Glutamatergic neuron (in vitro differentiated cells): ENCODE data around the gene KRTAP9-9. TPM values are rescaled to one million over a fixed set of nuclear protein-coding genes. Genes with fewer than 3 reads are reported as not detected.
"Not testable (repeated sequence)": the region's sequence is repeated elsewhere in the genome, so short reads cannot be mapped to it uniquely, and the experiment has no call there.

Source experiments
- DNase-seq: peaks from one replicate; pipeline ENCODE4 v3.0.0; 2022
- H3K27ac Mint-ChIP-seq: one replicate; pipeline ENCODE4 v1.8.0; 2020; ENCODE audit warnings: mild to moderate bottlenecking, mixed read lengths, inconsistent platforms; ENCODE audit not compliant: unreplicated experiment
- H3K27me3 Mint-ChIP-seq: one replicate; pipeline ENCODE4 v1.8.0; 2020; ENCODE audit warnings: mild to moderate bottlenecking, moderate library complexity, mixed read lengths, inconsistent platforms; ENCODE audit not compliant: unreplicated experiment
- H3K36me3 Mint-ChIP-seq: one replicate; pipeline ENCODE4 v1.8.0; 2020; ENCODE audit warnings: mild to moderate bottlenecking, mixed read lengths, inconsistent platforms; ENCODE audit not compliant: unreplicated experiment
- H3K4me1 Mint-ChIP-seq: one replicate; pipeline ENCODE4 v1.8.0; 2020; ENCODE audit warnings: mild to moderate bottlenecking, low read depth, mixed read lengths, inconsistent platforms; ENCODE audit not compliant: unreplicated experiment
- H3K4me3 Mint-ChIP-seq: one replicate; pipeline ENCODE4 v1.8.0; 2020; ENCODE audit warnings: mild to moderate bottlenecking, mixed read lengths, inconsistent platforms; ENCODE audit not compliant: unreplicated experiment
- H3K9me3 Mint-ChIP-seq: one replicate; pipeline ENCODE4 v1.8.0; 2020; ENCODE audit warnings: mild to moderate bottlenecking, moderate library complexity, mixed read lengths, inconsistent platforms; ENCODE audit not compliant: unreplicated experiment
- total RNA-seq: library from RNA; stranded (reverse); fragmentation: NEBNext Ultra II Directional; extraction: Animal tissue kit (Norgen Biotek cat#: 25700); gene quantifications from one replicate; pipeline ENCODE4 v1.2.1, GENCODE V29; 2021; ENCODE audit not compliant: unreplicated experiment
- TF ChIP-seq, protein P1 (sequence below): fragments of 200-600 bp; sonication (generic); IDR thresholded peaks from one replicate; pipeline ENCODE4 v1.5.0; 2021; ENCODE audit not compliant: partially characterized antibody, unreplicated experiment

The KRTAP9-9 gene
- total RNA-seq, 1 donor from 2014 or later: not detected

DNA sequence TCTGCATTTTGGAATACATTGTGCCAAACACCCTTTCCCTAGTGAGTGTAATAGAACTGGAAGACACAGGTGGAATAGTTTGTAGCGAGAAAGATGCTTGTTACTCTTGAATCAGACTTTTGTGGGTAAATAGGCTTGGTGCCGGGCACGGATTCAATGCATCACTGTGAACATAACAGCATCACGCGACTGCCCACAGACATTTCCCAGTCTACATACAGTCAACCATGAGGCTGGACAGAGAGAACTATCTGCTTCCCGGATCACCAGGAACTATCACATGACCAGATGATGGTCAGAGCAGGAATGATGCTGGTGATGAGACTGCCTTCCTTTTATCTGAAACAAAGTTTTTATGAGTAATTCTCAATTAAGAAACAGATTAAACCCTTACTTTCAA lies 29.1 kb upstream of the KRTAP9-9 start:
- DNase-seq: no peak
- TF ChIP-seq, protein P1, sequence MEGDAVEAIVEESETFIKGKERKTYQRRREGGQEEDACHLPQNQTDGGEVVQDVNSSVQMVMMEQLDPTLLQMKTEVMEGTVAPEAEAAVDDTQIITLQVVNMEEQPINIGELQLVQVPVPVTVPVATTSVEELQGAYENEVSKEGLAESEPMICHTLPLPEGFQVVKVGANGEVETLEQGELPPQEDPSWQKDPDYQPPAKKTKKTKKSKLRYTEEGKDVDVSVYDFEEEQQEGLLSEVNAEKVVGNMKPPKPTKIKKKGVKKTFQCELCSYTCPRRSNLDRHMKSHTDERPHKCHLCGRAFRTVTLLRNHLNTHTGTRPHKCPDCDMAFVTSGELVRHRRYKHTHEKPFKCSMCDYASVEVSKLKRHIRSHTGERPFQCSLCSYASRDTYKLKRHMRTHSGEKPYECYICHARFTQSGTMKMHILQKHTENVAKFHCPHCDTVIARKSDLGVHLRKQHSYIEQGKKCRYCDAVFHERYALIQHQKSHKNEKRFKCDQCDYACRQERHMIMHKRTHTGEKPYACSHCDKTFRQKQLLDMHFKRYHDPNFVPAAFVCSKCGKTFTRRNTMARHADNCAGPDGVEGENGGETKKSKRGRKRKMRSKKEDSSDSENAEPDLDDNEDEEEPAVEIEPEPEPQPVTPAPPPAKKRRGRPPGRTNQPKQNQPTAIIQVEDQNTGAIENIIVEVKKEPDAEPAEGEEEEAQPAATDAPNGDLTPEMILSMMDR: no peak
- Mint-ChIP-seq H3K27ac (no peak overlapping the region), H3K4me3 (no peak overlapping the region), H3K4me1 (no peaks in the 10 kb centered on the region), H3K36me3 (no peaks in the 10 kb centered on the region), H3K27me3 (no peaks in the 10 kb centered on the region), H3K9me3 (no peaks in the 10 kb centered on the region)

DNA sequence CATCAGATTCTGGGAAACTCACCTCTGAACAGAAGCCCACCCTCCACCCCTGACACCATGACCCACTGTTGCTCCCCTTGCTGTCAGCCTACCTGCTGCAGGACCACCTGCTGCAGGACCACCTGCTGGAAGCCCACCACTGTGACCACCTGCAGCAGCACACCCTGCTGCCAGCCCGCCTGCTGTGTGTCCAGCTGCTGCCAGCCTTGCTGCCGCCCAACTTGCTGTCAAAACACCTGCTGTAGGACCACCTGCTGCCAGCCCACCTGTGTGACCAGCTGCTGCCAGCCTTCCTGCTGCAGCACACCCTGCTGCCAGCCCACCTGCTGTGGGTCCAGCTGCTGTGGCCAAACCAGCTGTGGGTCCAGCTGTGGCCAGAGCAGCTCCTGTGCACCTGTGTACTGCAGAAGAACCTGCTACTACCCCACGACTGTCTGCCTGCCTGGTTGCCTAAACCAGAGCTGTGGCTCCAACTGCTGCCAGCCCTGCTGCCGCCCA lies 28.5 kb upstream of the KRTAP9-9 start, which contains the start of gene KRTAP9-2:
KRTAP9-2 (plus strand) TSS at position 51 of the 498 bp plus-strand sequence; CDS start at position 58, 7 bp downstream.
- H3K4me3 Mint-ChIP-seq, H3K4me1 Mint-ChIP-seq, H3K36me3 Mint-ChIP-seq, H3K9me3 Mint-ChIP-seq, H3K27me3 Mint-ChIP-seq, H3K27ac Mint-ChIP-seq, DNase-seq: not testable (repeated sequence)

DNA sequence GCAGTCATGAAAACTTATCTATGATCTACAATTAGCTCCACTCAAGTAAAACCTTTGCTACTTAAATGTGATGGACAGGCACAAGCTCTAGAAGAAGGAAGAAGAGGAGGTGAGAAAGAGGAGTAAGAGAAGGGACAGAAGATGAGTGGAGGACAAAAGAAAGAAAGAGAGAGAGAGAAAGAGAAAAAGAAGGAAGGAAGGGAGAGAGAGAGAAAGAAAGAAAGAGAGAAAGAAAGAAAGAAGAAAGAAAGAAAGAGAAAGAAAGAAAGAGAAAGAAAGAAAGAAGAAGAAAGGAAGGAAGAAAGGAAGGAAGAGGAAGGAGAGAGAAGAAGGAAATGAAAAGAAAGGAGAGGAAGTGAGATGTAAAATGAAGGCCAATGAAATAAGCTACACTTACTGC lies 25.1 kb upstream of the KRTAP9-9 start:
- Mint-ChIP-seq H3K27me3 (no peaks in the 10 kb centered on the region), H3K4me3 (no peak overlapping the region), H3K4me1 (peaks cover 3% of the 10 kb centered on the region), H3K27ac (no peak overlapping the region), H3K9me3 (peaks cover 4% of the 10 kb centered on the region), H3K36me3 (no peaks in the 10 kb centered on the region)
- TF ChIP-seq, protein P1: no peak
- no peak for DNase-seq

DNA sequence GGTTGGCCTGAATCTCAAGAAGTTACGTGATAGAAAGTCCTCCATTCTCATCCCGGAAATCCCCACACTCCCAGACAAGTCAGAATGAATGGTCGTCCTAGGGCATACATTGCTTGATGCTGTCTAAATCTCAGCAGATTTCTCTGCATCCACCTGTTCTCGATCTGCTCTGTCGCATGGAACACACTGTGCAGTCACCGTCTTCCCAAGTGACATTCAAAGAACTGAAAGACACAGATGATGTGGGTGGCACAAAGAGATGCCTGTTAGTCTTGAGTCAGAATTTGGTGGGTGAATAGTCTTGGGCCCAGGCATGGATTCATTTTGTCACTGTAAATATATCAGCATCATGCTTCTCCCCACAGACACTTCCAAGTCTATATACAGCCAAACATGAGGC lies 23.5 kb upstream of the KRTAP9-9 start:
- peaks cover 4% of the 10 kb centered on the region for H3K9me3 Mint-ChIP-seq
- H3K27ac Mint-ChIP-seq: no peak overlapping the region
- no peak for DNase-seq
- H3K36me3 Mint-ChIP-seq: no peaks in the 10 kb centered on the region
- H3K27me3 Mint-ChIP-seq: no peaks in the 10 kb centered on the region
- TF ChIP-seq, protein P1: no peak
- H3K4me1 Mint-ChIP-seq: peaks cover 3% of the 10 kb centered on the region
- H3K4me3 Mint-ChIP-seq: no peak overlapping the region

DNA sequence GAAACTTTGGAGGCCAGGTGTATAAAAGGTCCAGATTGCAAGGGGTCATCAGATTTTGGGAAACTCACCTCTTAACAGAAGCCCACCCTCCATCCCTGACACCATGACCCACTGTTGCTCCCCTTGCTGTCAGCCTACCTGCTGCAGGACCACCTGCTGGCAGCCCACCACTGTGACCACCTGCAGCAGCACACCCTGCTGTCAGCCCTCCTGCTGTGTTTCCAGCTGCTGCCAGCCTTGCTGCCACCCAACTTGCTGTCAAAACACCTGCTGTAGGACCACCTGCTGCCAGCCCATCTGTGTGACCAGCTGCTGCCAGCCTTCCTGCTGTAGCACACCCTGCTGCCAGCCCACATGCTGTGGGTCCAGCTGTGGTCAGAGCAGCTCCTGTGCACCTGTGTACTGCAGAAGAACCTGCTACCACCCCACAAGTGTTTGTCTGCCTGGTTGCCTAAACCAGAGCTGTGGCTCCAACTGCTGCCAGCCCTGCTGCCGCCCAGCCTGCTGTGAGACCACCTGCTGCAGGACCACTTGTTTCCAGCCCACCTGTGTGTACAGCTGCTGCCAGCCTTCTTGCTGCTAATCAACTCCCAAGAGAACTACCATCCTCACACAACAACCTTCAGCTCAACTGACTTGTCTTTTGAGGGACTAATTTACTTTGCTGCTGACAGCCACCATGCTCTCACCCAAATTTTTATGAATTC lies 22.6 kb upstream of the KRTAP9-9 start, which contains the start of gene KRTAP9-3:
KRTAP9-3 (plus strand) TSS at position 51 of the 707 bp plus-strand sequence; CDS start at position 104, 53 bp downstream.
- H3K9me3 Mint-ChIP-seq, H3K27me3 Mint-ChIP-seq, H3K4me1 Mint-ChIP-seq, H3K4me3 Mint-ChIP-seq, DNase-seq, H3K36me3 Mint-ChIP-seq: not testable (repeated sequence)
- H3K27ac Mint-ChIP-seq: peak within 1 kb of the TSS; percentile 24

DNA sequence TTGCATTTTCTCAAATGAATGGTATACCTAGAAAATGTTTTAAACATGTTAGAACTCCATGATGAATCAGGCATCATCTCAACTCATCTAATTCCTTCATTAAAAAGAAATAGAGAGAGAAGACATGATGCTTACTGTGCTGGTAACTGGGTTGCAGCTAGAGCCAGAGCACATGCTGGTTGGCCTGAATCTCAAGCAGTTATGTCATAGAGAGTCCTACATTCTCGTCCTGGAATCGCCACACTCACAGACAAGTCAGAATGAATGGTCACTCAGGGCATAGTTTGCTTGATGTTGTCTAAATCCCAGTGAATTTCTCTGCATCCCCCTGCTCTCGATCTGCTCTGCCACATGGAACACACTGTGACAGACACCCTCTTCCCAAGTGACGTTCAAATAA lies 18.1 kb upstream of the KRTAP9-9 start:
- H3K27ac Mint-ChIP-seq, DNase-seq, H3K36me3 Mint-ChIP-seq, H3K27me3 Mint-ChIP-seq, H3K4me3 Mint-ChIP-seq, H3K4me1 Mint-ChIP-seq: not testable (repeated sequence)
- H3K9me3 Mint-ChIP-seq: peaks cover 20% of the 10 kb centered on the region

DNA sequence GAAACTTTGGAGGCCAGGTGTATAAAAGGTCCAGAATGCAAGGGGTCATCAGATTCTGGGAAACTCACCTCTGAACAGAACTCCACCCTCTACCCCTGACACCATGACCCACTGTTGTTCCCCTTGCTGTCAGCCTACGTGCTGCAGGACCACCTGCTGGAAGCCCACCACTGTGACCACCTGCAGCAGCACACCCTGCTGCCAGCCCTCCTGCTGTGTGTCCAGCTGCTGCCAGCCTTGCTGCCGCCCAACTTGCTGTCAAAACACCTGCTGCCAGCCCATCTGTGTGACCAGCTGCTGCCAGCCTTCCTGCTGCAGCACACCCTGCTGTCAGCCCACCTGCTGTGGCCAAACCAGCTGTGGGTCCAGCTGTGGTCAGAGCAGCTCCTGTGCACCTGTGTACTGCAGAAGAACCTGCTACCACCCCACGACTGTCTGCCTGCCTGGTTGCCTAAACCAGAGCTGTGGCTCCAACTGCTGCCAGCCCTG lies 17.2 kb upstream of the KRTAP9-9 start, which contains the start of gene KRTAP9-8:
KRTAP9-8 (plus strand) TSS at position 51 of the 489 bp plus-strand sequence; CDS start at position 104, 53 bp downstream.
- H3K36me3 Mint-ChIP-seq, H3K27me3 Mint-ChIP-seq, H3K4me1 Mint-ChIP-seq, H3K27ac Mint-ChIP-seq, H3K4me3 Mint-ChIP-seq: not testable (repeated sequence)
- peaks cover 17% of the 10 kb centered on the region for H3K9me3 Mint-ChIP-seq
- peak; percentile 34 for DNase-seq

DNA sequence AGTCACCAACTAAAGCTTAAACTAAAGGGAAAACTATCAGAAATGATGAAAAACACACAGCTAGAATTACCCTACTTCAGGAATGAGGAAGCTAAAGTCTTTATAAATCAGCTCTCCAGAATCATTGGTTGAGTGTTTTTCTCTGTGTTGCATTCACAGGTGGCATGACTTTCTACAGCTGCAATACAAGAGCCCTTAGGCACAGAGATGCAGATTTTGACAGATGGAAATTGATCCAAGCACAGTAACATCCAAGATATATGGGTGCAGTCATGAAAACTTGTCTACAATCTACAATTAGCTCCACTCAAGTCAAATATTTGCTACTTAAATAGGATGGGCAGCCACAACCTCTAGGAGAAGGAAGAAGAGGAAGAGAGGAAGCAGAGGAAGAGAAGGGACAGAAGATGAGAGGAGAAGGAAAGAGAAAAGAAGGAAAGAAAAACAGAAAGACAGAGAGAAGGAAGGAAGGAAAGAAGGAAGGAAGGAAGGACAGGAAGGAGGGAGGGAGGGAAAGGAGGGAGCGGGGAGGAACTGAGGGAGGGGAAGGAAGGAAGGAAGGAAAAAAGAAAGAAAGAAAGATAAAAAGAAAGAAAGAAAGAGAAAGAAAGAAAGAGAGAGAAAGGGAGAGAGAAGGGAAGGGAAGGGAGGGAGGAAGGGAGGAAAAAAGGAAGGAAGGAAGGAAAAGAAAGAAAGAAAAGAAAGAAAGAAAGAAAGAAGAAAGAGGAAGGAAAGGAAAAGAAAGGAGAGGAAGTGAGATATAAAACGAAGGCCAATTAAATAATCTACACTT lies 8.0 kb upstream of the KRTAP9-9 start:
- H3K4me1 Mint-ChIP-seq, H3K36me3 Mint-ChIP-seq, H3K27ac Mint-ChIP-seq, H3K9me3 Mint-ChIP-seq, DNase-seq, H3K4me3 Mint-ChIP-seq, H3K27me3 Mint-ChIP-seq: not testable (repeated sequence)

DNA sequence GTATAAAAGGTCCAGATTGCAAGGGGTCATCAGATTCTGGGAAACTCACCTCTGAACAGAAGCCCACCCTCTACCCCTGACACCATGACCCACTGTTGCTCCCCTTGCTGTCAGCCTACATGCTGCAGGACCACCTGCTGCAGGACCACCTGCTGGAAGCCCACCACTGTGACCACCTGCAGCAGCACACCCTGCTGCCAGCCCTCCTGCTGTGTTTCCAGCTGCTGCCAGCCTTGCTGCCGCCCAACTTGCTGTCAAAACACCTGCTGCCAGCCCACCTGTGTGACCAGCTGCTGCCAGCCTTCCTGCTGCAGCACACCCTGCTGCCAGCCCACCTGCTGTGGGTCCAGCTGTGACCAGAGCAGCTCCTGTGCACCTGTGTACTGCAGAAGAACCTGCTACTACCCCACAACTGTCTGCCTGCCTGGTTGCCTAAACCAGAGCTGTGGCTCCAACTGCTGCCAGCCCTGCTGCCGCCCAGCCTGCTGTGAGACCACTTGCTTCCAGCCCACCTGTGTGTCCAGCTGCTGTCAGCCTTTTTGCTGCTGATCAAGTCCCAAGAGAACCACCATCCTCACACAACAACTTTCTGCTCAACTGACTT lies 5.4 kb upstream of the KRTAP9-9 start, which contains the start of gene KRTAP9-4:
KRTAP9-4 (plus strand) TSS at position 51 of the 604 bp plus-strand sequence; CDS start at position 85, 34 bp downstream.
- not testable (repeated sequence) for H3K4me1 Mint-ChIP-seq, H3K4me3 Mint-ChIP-seq, DNase-seq, H3K36me3 Mint-ChIP-seq, H3K9me3 Mint-ChIP-seq, H3K27me3 Mint-ChIP-seq
- peak within 1 kb of the TSS; percentile 43 for H3K27ac Mint-ChIP-seq
